GM21423 (cell line): ENCODE data around the gene ARID1B.

Experiments
- ATAC-seq: cut with Tn5 transposase; IDR thresholded peaks from one replicate; pipeline ENCODE4 v1.9.1; 2021; ENCODE audit warnings: mild to moderate bottlenecking, moderate library complexity; ENCODE audit not compliant: unreplicated experiment

Gene ARID1B

DNA sequence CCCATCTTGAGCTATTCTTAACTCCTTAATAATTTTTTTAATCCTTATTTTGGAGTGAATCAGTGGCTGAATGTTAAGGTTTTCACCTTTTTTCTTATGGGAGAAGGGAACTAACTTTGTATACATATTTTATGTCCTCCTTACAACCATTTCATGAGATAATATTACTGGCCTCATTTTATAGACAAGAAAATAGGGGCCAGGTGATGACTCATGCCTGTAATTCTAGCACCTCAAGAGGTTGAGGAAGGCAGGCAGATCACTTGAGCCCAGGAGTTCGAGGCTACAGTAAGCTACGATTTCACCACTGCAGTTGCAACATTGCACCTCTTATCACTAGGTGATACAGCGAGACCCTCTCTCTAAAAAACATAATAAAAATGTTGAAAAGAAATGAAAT lies 417.5 kb downstream of the ARID1B start:
- no peak for ATAC-seq

DNA sequence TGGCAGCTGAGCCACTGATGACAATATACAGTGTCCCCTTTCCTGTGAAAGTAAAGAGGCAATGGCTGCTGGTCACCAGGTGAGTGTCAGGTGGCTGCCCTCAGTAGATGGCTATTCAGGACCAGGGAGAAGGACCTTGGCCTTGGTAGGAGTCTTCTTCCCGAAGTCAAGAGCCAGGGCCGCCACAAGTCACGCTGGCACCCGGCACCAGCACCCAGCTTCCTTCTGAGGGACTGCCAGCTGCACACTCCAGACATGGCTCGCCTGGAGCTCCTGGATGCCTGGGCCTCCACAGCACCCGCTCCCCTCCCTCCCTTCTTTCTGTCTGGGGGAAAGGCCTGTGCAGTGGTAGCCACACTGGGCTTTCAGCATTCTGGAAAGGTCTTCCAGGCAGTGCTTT lies 419.2 kb downstream of the ARID1B start:
- ATAC-seq = no peak

DNA sequence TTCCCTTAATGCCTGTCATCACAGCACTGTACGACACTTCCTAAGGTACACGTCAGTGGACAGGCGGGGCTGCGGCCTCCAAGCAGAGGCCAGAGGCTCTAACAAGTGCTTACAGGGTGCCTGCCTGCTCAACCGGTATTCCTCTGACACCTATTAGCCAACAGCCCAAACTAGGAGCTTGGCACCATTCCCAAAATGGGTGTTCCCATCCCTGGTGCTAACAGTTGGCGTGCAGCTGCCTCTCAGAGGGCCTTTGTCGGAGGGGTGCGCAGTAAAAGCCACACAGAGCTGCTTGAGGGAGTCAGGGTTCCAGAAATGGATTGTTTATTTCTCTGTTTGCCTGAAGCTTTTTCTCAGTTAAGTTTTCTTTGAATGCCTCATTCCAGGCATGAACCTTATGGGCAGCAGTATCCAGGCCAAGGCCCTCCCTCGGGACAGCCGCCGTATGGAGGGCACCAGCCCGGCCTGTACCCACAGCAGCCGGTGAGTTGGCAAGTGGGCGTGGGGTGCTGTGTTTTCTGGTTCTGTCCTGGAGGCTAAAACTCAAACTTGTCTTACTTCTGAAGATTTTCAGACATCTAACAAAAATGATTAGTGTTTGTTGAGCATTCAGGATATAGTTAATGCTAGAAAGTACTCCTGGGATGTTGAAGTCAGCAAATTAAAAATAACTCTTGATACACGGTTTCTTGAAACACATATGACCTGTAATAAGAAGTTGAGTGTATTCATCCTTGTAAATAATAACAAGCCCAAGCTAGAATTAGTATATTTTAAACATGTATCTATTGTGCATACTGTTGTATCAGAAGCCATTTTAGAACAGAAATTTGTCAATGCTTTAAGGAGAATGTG lies 421.5 kb downstream of the ARID1B start:
- no peak for ATAC-seq

DNA sequence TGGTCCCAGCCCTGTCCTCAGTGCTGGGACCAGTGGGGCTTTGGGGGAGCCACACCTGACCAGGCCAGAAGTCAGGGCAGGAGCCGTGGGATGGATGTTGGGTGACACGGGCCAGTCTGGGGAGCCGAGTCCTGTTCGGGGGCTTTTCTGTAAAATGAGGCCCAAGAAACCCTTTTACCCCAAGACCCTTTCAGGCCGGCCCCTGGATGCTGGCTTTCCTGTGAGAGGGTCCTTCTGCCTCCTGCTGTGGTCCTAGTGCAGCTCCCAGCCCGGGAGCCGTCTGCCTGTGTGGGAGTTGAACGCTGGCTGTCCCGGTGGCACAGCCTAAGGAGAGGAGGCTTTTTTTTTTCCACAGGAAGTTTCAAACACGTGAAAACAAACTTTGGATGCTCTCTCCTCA lies 422.9 kb downstream of the ARID1B start:
- ATAC-seq = no peak

DNA sequence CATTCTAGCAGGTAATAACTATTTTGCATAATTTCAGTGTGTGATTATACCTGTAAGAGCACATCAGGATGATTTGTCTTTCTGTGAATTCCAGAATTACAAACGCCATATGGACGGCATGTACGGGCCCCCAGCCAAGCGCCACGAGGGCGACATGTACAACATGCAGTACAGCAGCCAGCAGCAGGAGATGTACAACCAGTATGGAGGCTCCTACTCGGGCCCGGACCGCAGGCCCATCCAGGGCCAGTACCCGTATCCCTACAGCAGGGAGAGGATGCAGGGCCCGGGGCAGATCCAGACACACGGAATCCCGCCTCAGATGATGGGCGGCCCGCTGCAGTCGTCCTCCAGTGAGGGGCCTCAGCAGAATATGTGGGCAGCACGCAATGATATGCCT lies 423.4 kb downstream of the ARID1B start:
- ATAC-seq = no peak

DNA sequence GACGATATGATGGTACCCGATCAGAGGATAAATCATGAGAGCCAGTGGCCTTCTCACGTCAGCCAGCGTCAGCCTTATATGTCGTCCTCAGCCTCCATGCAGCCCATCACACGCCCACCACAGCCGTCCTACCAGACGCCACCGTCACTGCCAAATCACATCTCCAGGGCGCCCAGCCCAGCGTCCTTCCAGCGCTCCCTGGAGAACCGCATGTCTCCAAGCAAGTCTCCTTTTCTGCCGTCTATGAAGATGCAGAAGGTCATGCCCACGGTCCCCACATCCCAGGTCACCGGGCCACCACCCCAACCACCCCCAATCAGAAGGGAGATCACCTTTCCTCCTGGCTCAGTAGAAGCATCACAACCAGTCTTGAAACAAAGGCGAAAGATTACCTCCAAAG lies 423.9 kb downstream of the ARID1B start:
- ATAC-seq = no peak

DNA sequence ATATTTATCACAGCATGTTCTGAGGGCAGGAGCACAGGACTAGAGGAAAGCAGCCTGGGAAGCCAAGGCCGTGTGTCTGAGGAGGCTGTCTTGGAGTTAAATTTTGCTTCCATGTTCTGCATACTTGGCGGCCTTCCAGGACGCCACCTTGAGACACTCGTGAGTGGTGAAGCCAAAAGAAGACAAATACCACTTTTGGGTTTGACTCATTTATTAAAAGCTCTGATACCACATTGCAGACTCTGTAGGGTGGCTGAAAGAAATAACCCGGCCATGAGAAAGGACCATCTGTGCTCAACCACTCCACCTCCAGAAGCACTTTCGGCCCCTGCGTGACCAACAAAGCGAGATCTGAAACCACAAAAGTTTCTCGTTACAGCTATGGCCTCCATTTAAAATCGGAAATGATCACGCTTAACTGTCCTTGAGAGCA lies 426.1 kb downstream of the ARID1B start:
- peak; percentile 84 for ATAC-seq

DNA sequence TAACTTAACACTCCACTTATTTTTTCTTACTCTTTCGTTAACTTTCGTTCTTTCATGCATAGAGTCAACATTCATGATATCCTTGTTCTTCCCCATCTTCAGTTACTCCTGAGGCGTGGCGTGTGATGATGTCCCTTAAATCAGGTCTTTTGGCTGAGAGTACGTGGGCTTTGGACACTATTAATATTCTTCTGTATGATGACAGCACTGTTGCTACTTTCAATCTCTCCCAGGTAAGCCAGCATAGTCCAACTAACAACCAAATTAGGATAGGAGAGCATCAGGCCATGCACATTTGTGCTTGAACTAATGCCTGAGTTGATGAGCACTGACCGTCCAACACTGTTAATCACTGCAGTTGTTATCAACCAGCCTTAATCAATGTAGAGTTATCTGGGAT lies 426.6 kb downstream of the ARID1B start:
- ATAC-seq = no peak

DNA sequence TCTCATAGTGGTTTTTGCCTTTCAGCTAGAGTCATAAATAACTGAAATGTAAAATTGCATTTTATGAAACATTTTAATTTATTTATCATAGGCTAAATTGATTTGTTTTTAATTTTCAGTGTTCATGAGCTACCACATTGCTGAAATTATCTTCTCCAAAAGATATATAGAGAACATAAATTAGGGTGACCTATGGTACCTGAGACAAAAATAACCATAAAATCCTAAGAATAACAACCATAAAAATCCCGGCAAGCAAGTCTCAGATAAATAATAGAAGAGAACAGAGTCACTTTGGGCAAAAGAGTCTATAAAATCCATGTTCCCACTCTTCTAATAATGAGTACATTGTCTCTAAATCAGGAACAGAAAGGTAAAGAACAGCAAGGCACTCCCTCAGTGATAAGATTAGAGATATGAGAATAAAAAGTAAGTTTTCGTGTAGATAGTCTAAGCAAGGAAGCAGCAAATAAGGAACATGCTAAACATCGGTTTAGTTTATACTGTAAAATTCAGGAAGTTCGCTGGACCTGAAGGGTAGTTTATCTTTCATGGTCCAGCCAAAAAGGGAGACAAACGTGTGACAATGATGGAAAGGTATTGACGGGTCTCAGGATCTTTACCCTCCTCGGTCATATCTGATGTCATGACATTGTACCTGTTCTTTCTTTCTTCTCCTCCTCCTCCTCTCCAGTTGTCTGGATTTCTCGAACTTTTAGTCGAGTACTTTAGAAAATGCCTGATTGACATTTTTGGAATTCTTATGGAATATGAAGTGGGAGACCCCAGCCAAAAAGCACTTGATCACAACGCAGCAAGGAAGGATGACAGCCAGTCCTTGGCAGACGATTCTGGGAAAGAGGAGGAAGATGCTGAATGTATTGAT lies 428.5 kb downstream of the ARID1B start:
- no peak for ATAC-seq

DNA sequence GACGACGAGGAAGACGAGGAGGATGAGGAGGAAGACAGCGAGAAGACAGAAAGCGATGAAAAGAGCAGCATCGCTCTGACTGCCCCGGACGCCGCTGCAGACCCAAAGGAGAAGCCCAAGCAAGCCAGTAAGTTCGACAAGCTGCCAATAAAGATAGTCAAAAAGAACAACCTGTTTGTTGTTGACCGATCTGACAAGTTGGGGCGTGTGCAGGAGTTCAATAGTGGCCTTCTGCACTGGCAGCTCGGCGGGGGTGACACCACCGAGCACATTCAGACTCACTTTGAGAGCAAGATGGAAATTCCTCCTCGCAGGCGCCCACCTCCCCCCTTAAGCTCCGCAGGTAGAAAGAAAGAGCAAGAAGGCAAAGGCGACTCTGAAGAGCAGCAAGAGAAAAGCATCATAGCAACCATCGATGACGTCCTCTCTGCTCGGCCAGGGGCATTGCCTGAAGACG lies 429.2 kb downstream of the ARID1B start:
- ATAC-seq = no peak

DNA sequence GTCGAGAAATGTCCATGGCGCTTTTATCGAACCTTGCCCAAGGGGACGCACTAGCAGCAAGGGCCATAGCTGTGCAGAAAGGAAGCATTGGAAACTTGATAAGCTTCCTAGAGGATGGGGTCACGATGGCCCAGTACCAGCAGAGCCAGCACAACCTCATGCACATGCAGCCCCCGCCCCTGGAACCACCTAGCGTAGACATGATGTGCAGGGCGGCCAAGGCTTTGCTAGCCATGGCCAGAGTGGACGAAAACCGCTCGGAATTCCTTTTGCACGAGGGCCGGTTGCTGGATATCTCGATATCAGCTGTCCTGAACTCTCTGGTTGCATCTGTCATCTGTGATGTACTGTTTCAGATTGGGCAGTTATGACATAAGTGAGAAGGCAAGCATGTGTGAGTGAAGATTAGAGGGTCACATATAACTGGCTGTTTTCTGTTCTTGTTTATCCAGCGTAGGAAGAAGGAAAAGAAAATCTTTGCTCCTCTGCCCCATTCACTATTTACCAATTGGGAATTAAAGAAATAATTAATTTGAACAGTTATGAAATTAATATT lies 430.4 kb downstream of the ARID1B start:
- ATAC-seq = no peak

DNA sequence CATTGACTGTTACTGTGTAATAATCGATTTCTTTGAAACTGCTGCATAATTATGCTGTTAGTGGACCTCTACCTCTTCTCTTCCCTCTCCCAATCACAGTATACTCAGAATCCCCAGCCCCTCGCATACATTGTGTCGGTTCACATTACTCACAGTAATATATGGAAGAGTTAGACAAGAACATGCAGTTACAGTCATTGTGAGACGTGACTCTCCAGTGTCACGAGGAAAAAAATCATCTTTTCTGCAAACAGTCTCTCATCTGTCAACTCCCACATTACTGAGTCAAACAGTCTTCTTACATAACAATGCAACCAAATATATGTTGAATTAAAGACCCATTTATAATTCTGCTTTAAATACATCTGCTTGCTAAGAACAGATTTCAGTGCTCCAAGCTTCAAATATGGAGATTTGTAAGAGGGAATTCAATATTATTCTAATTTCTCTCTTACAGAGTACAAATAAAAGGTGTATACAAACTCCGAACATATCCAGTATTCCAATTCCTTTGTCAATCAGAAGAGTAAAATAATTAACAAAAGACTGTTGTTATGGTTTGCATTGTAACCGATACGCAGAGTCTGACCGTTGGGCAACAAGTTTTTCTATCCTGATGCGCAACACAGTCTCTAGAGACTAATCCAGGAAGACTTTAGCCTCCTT lies 432.8 kb downstream of the ARID1B start:
- no peak for ATAC-seq

DNA sequence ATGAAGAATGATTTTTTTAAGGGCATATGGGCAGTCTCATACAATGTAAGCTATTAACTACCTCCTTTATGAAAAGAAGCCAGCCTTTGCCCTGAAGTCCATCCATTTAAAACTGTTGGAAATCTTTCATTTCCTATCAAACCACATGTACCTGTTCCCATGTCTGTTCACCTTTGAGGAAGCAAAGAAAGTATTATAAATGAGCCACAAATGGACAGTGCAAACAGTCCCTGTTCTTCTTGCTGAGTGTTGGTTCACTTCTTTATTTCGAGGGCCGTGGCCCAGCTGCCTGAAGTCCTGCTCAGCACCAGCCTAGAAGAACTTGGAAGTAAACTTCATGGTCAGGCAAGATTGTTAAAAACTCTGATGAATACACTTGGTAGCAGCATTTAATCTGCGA lies 433.8 kb downstream of the ARID1B start:
- no peak for ATAC-seq

DNA sequence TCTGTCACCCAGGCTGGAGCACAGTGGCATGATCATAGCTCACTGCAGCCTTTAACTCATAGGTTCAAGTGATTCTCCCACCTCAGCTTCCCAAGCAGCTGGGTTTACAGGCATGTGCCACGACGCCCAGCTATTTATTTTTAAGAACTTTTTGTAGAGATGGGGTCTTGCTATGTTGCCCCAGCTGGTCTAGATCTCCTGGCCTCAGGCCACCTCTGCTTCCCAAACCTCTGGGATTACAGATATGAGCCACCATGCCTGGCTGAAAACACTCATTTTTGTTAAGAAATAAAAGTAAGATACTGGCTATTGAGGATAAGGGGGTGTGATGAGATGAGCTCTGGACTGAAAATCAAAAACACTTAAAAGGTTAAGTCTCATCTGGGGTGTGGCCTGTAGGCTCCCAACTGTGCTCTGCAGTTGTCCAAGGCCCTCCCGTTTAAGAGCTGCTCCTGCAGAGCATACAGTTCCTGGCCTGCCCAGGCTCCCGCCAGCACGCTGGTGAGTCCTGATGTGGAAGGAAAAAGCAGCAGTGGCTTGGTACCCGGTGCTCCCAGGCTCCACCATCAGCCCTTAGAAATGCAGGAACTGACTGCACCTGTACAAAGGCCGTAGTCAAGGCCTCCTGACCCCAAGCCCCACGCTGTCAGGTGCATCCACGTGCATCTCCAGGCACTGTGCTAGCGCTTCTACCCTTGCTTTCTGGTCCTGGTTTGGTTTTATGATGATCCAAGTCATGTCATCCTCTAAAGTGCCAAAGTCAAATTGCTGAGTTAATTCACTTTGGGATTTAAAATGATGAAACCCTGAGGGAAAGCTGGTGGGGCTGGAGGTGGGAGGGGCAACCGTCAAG lies 434.7 kb downstream of the ARID1B start:
- no peak for ATAC-seq

DNA sequence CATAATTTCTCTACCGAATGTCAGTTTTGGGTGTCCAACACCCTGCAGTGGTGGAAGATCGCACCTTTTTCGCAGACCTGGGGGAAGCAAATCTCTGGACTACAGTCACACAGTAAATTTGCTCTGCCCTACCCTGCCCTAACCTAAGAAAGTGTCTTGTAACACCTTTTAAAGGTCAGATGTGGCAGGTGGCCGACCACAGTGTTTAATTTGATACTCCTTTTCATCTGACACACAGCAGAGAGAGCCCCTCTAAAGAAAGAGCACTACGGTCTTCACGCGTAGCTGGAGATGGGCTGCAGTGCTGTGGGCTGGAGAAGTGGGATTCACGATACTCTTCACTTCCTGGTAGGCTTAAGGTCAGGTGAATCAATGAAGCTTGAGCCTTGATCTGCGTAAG lies 436.2 kb downstream of the ARID1B start:
- no peak for ATAC-seq

DNA sequence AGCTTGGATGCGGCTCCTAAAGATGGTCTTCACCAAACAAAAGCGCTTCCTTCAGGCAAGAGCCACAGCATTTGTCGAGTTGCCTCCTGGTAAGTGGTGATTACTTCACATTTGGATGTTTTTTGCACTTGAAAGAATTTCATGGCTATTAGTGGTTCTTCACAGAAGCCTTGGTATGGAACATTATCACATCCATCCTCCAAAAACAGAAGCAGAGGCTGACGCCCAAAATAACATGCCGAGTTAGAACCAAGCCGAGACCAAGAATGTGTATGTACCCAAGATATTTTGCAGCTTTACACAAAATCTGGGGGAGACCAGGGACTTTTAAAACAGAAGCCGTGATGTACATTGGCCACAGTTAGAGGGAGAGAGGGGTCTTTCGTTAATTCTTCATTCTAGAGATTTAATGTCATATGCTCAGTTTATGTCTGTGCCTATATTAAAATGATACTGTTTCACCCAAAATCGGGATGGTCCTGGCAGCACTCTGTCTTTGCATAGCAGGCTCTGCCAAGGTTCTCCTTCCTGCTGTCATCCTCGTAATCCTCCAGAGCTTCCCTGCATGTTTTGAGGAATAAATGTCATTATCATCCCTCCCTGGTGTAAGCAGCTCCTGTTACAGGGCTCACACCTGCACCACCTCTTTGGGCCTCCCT lies 436.9 kb downstream of the ARID1B start:
- no peak for ATAC-seq

DNA sequence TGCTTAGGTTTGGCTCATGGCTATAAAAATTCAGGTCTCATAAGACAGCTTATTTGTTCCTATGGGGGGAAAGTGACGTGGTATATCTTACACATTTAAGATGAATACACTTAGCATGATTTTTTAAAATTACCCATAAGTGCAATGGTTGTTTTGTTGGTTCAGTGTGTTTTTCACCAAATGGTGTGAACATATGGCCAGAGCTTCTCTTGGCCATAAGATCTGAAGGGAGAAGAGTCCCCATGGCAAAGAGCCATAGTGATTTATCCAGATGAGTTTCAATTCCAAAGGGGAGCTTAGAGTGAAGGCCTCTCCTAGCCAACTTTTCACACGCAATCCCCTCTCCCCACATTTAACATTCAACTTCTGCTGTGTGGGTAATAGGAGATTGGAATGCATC lies 438.5 kb downstream of the ARID1B start:
- ATAC-seq = no peak

DNA sequence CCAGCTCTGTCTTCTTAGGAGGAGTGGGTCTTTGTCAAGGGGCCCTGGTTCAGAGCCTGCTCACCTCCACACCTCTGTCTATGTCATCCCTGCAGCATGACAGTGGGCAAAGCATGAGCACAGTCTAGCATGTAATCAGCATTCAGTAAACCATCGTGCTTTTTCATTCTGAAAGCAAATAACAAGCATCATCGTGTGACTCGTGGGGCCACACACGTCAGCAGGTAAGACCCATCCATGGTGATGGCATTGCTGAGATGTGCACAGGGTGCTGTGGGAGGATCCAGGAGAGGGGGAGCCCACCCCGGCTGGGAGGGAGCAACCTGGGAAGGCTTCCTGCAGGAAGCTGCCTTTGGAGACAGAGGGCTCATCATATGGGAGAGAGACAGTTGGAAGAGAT lies 439.4 kb downstream of the ARID1B start:
- no peak for ATAC-seq

DNA sequence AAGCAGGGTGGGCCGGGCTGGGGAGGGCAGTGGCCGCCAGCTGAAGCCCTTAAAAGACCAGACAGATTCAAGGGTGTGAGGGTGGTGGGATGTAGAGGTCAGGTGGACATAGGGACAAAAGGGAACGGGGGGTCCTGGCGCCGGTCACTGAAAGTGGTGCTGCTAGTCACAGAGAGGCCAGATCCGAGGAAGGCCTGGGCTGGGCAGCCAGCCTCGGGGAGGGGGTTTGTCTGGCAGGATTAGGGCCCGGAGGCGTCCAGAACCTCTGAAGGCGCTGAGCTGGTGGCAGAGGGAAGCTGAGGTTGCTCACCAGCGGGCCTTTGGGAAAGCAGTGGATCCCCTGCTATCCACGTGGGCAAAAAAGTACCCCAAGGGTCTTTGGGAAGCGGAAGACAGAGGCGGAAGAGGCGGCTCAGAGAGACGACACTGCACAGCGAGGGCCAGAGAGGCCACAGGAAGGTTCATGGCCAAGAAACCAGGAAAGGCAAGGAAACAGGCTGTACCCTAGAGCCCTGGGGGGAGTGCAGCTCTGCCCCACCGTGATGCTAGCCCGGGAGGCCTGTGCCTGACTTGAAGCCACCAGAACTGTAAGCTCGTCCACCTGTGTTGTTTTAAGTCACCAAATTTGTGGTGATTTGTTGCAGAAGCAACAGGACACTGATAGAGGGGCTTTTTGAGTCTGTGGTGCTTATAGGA lies 440.2 kb downstream of the ARID1B start:
- ATAC-seq = no peak
